ENCODE results near the gene REM2. TPM values are rescaled to one million over a fixed set of nuclear protein-coding genes. Genes with fewer than 3 reads are reported as not detected.
A peak's percentile ranks its signal among the peaks of the same experiment; 100 is the strongest.

Gene REM2
- total RNA-seq, 1 experiment from 2014 or later, result 1.5 TPM

DNA sequence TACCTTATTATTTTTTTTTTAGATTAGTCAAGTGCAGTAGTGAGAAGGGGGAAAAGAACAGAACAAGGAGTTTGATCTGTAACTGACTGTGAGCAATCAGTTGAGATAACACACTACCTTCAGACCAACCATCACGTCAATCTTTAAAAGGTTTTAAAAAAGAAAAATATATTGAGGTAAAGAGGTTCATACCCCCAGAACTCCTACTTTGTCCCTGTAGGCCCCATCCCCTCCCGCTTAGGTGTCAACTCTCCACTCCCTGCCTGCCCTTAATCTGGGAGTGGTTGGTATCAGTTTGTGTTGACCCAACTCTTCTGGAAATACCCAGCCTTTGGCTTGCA, 30.5 kb upstream of the REM2 start:
- H3K27ac Mint-ChIP-seq, result peak overlapping the region; percentile 87
- no peak overlapping the region for H3K4me3 Mint-ChIP-seq

DNA sequence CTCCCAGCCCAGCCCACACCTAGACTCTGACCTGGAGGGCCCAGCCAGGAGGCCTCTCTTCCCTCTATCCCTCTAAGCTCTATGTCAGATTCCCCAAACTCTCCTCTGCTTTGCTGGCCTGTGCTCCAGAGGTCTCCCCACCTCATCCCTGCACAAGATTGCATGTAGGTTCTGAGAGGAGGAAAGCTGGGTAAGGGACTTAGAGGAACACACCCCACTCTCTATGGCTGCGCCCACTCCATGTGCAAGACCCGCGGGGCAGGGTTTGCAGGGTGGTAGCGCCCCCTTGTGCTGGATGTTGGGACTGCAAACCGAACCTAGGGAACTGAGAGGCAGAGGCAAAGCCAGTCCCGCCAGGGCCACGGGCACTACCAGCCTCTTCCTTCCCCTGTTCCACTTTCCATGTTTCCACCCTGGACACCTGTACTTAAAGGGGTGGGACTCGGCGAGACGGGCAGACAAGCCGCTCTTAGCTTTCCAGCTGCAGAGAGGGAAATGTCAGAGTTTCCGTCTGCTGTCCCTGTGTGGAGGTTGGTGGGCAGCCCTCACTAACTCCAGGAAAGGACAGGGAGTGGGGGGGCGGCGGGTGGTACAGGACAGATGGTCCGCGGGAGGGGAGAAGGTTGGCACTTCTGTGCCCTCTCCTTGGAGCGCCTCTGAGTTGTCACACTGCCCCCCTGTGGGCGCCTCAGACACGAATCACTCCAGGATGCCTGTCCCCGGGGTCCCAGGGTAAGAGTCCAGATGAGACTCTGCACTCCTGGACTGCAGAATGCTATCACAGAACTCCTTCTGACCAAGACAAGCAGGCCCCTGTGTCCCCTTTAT, 29.9 kb upstream of the REM2 start:
- no peaks in the 10 kb centered on the region for H3K36me3 Mint-ChIP-seq
- H3K4me1 Mint-ChIP-seq, result peaks cover 18% of the 10 kb centered on the region
- ChIA-PET CTCF (interaction anchor here (0.6 to 10.1 kb wide), 42 partner anchors 9 to 372 kb away, joined by 3 to 280 read pairs (median 5); partner anchors contain the start of genes DAD1, LRP10, MMP14 and MRPL52), POLR2A (interaction anchor here (1.0 to 1.4 kb wide), 2 partner anchors 14 to 31 kb away, joined by 4 to 16 read pairs; no protein-coding TSS in a partner anchor)
- no peaks in the 10 kb centered on the region for H3K27me3 Mint-ChIP-seq (ENCODE audit: low read depth)
- peaks cover 5% of the 10 kb centered on the region; the same call in 1 of the 2 replicates for H3K9me3 Mint-ChIP-seq
- peak; percentile 98 for DNase-seq (ENCODE audit: low spot score)
- H3K27ac Mint-ChIP-seq, result peak overlapping the region; percentile 87
- peak overlapping the region; percentile 68 for H3K4me3 Mint-ChIP-seq
- ATAC-seq, result peak; percentile 85
- peak; percentile 68; the same call in 1 of the 2 replicates for TF ChIP-seq MAX (CRISPR knock-in tag; IDR thresholded peaks at IDR 0.05)
- peak; percentile 100 for TF ChIP-seq CTCF (IDR thresholded peaks at IDR 0.05)
- TF ChIP-seq, protein P1, sequence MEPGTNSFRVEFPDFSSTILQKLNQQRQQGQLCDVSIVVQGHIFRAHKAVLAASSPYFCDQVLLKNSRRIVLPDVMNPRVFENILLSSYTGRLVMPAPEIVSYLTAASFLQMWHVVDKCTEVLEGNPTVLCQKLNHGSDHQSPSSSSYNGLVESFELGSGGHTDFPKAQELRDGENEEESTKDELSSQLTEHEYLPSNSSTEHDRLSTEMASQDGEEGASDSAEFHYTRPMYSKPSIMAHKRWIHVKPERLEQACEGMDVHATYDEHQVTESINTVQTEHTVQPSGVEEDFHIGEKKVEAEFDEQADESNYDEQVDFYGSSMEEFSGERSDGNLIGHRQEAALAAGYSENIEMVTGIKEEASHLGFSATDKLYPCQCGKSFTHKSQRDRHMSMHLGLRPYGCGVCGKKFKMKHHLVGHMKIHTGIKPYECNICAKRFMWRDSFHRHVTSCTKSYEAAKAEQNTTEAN (CRISPR knock-in tag; IDR thresholded peaks at IDR 0.05), result no peak
- TF ChIP-seq, protein P2, sequence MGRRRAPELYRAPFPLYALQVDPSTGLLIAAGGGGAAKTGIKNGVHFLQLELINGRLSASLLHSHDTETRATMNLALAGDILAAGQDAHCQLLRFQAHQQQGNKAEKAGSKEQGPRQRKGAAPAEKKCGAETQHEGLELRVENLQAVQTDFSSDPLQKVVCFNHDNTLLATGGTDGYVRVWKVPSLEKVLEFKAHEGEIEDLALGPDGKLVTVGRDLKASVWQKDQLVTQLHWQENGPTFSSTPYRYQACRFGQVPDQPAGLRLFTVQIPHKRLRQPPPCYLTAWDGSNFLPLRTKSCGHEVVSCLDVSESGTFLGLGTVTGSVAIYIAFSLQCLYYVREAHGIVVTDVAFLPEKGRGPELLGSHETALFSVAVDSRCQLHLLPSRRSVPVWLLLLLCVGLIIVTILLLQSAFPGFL (CRISPR knock-in tag; IDR thresholded peaks at IDR 0.05; ENCODE audit: borderline replicate concordance), result peak; percentile 88; the same call in 1 of the 2 replicates
- TF ChIP-seq, protein P3, sequence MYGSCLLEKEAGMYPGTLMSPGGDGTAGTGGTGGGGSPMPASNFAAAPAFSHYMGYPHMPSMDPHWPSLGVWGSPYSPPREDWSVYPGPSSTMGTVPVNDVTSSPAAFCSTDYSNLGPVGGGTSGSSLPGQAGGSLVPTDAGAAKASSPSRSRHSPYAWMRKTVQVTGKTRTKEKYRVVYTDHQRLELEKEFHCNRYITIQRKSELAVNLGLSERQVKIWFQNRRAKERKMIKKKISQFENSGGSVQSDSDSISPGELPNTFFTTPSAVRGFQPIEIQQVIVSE (CRISPR knock-in tag; IDR thresholded peaks at IDR 0.05; ENCODE audit: borderline replicate concordance), result no peak

More for the DNA sequence above, 30.5 kb upstream of the REM2 start:
- CTCF ChIA-PET, result interaction anchor here (0.6 to 10.1 kb wide), 42 partner anchors 8 to 372 kb away, joined by 3 to 280 read pairs (median 5); partner anchors contain the start of genes DAD1, LRP10, MMP14 and MRPL52
- DNase-seq (ENCODE audit: low spot score) (no peak), ATAC-seq (no peak)
- no peaks in the 10 kb centered on the region for H3K36me3 Mint-ChIP-seq
- POLR2A ChIA-PET, result interaction anchor here (1.0 to 1.4 kb wide), 2 partner anchors 14 to 30 kb away, joined by 4 to 16 read pairs; no protein-coding TSS in a partner anchor
- no peaks in the 10 kb centered on the region for H3K27me3 Mint-ChIP-seq (ENCODE audit: low read depth)
- peaks cover 5% of the 10 kb centered on the region; the same call in 1 of the 2 replicates for H3K9me3 Mint-ChIP-seq
- TF ChIP-seq ATF2 (CRISPR knock-in tag; IDR thresholded peaks at IDR 0.05; ENCODE audit: borderline replicate concordance, low read depth), result no peak
- TF ChIP-seq SMAD3 (CRISPR knock-in tag; IDR thresholded peaks at IDR 0.05; ENCODE audit: borderline replicate concordance), result no peak
- TF ChIP-seq, protein P4, sequence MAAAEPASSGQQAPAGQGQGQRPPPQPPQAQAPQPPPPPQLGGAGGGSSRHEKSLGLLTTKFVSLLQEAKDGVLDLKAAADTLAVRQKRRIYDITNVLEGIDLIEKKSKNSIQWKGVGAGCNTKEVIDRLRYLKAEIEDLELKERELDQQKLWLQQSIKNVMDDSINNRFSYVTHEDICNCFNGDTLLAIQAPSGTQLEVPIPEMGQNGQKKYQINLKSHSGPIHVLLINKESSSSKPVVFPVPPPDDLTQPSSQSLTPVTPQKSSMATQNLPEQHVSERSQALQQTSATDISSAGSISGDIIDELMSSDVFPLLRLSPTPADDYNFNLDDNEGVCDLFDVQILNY (CRISPR knock-in tag; IDR thresholded peaks at IDR 0.05), result no peak
- TF ChIP-seq SMAD4 (CRISPR knock-in tag; IDR thresholded peaks at IDR 0.05), result no peak
- no peak for TF ChIP-seq MYBL2 (CRISPR knock-in tag; IDR thresholded peaks at IDR 0.05)
- TF ChIP-seq NFYB (CRISPR knock-in tag; conservative IDR thresholded peaks at IDR 0.05; ENCODE audit: low read depth), result no peak
- TF ChIP-seq, protein P5, sequence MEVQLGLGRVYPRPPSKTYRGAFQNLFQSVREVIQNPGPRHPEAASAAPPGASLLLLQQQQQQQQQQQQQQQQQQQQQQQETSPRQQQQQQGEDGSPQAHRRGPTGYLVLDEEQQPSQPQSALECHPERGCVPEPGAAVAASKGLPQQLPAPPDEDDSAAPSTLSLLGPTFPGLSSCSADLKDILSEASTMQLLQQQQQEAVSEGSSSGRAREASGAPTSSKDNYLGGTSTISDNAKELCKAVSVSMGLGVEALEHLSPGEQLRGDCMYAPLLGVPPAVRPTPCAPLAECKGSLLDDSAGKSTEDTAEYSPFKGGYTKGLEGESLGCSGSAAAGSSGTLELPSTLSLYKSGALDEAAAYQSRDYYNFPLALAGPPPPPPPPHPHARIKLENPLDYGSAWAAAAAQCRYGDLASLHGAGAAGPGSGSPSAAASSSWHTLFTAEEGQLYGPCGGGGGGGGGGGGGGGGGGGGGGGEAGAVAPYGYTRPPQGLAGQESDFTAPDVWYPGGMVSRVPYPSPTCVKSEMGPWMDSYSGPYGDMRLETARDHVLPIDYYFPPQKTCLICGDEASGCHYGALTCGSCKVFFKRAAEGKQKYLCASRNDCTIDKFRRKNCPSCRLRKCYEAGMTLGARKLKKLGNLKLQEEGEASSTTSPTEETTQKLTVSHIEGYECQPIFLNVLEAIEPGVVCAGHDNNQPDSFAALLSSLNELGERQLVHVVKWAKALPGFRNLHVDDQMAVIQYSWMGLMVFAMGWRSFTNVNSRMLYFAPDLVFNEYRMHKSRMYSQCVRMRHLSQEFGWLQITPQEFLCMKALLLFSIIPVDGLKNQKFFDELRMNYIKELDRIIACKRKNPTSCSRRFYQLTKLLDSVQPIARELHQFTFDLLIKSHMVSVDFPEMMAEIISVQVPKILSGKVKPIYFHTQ (CRISPR knock-in tag; IDR thresholded peaks at IDR 0.05), result no peak
- TF ChIP-seq NFE2L1 (CRISPR knock-in tag; IDR thresholded peaks at IDR 0.05), result no peak
- no peak for TF ChIP-seq TP53 (CRISPR knock-in tag; IDR thresholded peaks at IDR 0.05)
- no peak for TF ChIP-seq FOXP4 (CRISPR knock-in tag; IDR thresholded peaks at IDR 0.05)
- no peak for TF ChIP-seq CBFB (CRISPR knock-in tag; IDR thresholded peaks at IDR 0.05; ENCODE audit: low read depth)
- no peak for TF ChIP-seq TEAD1 (CRISPR knock-in tag; IDR thresholded peaks at IDR 0.05)
- TF ChIP-seq FOXP1 (CRISPR knock-in tag; IDR thresholded peaks at IDR 0.05; ENCODE audit: borderline replicate concordance), result no peak
- H3K4me1 Mint-ChIP-seq, result peaks cover 24% of the 10 kb centered on the region

Measured in WTC11 (cell line).